GF-D8 (cell line): ENCODE measurements around the gene PDE8B.
"Not testable (repeated sequence)": the region's sequence is repeated elsewhere in the genome, so short reads cannot be mapped to it uniquely, and the experiment has no call there.

Experiments used
- DNase-seq: peaks from one replicate; lab custom pipeline; 2025; lab: John Stamatoyannopoulos, UW

The PDE8B gene

GRCh38 chr5:77359231-77359630 lies 148.8 kb downstream of the PDE8B start:
- no peak for DNase-seq

- no peak for DNase-seq
These were observed 149.9 kb downstream of the PDE8B start for GRCh38 chr5:77360381-77360780.

GRCh38 chr5:77360973-77361372 lies 150.5 kb downstream of the PDE8B start:
- no peak for DNase-seq

DNA sequence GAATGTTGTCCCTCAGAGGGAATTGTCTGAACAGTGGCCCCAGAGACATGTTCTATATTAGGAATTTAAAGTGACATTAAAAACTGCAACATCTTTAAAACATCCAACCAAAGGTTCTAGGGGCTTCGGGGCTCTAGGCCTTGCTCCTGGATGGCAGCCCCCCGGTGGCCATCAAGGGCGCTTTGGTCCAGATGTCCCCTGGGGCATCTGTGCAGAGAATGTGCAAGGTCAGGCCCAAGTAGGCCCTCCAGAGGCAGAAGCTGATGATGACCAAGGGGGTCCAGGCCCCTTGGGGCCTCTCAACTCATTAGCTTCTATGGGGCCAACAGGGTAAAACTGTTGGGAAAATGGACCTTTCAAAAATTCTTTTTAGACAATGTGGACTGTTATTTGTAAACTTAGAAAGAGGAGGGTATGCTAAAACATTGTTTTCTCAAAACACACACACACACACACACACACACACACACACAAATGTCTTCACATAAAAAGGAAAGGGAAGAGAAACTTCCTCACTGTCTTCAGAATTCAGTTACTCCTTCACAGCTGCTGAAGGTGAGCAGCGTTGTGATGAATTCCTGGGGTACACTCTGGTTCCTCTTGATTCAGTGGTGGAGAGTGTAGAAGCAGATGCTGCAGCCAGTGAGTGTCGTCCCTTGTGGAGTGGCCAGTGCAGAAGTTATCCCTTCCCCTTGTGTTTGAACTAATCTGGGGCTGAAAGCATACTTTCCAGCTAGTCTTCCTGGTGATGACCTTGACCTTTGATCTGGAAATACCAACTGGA lies 156.4 kb downstream of the PDE8B start:
- no peak for DNase-seq

GRCh38 chr5:77367741-77368140 lies 157.3 kb downstream of the PDE8B start:
- DNase-seq, result no peak

DNA sequence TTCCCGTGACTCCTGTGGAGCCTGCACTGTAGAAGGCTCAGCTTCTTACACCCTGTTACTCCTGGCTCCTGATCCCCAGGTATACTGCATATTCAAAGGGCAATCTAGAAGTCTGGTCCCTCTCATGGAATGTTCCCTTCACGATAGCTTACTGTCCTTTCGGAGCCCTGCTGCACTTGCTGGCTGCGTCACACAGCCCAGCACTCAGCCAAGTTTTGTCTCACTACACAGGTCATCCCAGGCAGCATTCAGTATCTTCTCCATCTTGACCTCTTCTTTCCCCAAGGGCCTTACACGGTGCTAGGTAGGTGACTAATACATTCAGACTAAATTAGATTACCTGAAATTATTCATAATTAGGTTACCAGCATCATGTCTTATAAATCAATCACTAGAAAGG lies 157.9 kb downstream of the PDE8B start:
- DNase-seq, result no peak

DNA sequence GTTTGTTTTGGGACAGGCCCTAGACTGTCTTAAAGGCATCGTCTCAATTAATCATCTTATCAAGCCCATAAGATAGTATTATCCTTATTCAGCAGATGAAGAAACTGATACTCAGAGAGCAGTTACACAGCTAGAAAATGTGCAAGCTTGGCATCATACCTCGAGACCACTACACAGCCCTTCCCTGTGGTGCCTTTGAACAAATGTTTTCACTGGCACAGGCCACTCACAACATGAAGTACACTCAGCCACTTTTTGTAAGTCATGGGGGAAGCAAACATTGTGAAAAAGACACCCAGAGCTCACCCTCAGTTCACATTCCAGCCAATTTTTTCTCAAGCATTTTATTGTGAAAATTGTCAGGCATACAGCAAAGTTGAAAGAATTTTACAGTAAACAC lies 159.1 kb downstream of the PDE8B start:
- no peak for DNase-seq

DNA sequence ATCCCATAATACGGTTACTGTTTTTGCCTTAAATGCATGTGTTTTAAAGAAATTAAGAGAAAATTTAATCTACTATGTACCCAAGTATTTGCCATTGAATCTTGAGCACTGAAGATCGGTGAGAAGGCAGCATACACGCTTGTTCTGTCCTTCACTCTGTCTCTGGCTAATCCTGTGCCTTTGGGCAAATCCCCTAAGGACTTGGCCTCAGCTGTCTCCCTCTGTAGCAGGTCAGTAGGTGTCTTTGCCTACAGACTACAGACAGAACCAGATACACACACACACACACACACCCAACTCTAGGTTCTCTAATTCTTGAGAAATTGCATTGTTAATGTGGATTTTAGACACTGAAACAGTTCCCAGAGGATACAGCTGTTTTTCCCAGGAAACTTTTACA lies 164.2 kb downstream of the PDE8B start:
- DNase-seq, result no peak

GRCh38 chr5:77376609-77377300 lies 166.3 kb downstream of the PDE8B start:
- DNase-seq, result no peak

GRCh38 chr5:77379558-77380061 lies 169.1 kb downstream of the PDE8B start:
- no peak for DNase-seq

DNA sequence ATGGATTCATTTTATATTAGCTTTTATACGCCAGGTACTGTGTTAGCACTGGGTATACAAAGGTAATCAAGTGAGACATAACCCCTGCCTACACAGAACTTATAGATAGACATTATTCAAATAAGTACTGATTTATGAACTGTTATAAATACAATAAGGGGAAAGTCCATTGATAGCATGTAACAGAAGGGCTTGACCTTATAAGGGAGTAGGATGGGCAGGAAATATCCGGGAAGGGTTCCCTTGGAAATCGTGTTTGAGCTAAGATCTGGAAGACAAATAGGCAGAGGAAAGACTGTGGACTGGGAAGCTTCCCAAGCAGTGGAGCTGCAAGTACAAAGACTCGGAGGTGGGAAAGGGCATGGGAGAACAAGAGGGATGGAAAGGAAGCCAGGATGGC lies 170.2 kb downstream of the PDE8B start:
- no peak for DNase-seq

- not testable (repeated sequence) for DNase-seq
These were observed 172.9 kb downstream of the PDE8B start for GRCh38 chr5:77383336-77383735.

- not testable (repeated sequence) for DNase-seq
These were observed 175.9 kb downstream of the PDE8B start for GRCh38 chr5:77386340-77386739.

DNA sequence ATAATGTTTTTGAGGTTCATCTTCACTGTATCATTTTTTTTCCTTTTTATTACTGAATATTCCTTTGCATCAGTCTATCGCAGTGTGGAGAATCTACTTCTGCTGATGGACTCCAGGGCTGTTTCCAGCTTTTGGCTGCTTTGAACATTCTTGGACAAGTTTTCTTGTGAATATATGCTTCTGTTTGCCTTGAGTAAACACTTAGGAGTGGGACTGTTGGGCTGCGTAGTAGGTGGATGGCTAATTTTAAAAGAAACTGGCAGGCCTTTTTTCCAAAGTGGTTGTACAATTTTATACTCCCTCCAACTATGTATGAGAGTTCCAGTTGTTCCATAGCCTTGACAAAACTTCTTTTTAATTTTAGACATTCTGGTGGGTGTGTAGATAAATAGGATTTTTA lies 179.3 kb downstream of the PDE8B start:
- DNase-seq, result no peak

DNA sequence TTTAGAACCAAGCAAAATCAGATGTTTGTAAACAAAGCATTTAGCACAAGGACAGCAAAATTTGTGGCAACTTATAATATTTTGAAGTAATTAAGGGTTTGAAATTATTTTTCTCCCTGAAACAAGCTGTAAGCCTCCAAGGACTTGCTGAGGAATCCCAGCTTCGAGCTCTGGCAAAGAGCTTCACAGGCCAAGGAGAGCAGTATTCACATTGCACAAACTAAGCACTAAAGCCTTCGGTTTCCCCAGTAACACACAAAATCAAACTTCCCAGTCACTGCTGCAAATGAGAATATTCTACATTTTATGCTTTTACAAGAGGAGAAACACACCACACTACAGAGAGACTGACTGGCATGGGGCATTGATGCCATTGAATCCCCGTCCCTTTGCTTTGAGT lies 179.7 kb downstream of the PDE8B start:
- no peak for DNase-seq

GRCh38 chr5:77390795-77391194 lies 180.3 kb downstream of the PDE8B start:
- no peak for DNase-seq

- no peak for DNase-seq
These were observed 180.8 kb downstream of the PDE8B start for GRCh38 chr5:77391240-77391765.

DNA sequence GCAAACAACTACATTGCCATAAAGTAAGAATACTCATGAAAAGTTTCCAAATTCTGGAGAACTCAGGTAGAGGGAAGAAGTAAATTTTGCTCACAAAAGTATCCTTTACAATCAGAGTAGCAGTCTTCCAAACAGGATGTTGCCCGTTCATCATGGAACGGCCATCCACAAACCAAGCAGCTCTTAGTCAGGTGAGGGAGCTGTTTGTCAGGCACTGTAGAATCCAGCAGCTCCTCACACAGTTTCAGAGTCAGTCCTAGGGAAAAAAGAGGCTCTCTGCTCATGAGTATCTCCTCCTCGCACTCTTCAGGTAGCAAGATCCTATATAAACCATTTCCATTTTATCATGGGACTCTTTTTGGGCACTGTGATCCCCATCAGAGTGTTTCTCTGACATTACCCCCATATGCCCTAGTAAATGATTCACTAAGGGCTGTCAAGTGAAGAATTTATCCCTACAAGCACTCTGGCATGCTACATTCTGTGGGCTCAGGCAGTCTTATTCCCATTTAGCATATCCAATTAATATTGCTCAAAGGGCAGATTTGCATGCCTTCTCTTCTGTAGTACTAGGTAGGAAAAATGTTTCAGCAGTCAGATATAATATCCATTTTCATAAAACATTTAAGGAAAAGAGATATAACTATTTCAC lies 183.7 kb downstream of the PDE8B start:
- DNase-seq, result no peak

DNA sequence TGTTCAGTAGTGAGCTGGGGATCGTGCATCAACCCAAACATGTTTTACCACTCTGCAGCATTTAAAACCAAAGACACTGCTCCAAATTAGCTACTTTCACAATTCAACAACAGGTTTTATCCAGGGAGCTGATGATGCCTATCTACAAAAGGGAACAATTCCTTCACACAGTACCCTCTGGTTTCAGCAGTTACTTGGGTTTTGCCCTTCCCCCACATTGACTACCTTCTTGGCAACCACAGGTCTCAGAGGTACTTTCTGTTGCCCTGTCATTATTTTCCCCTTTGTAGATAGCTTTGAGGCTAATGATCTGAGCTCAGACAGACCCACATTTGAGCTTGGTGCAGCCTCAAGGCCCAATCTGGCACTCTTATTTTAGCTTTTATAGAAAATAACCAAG lies 185.5 kb downstream of the PDE8B start:
- no peak for DNase-seq

- DNase-seq, result no peak
These were observed 187.3 kb downstream of the PDE8B start for GRCh38 chr5:77397686-77398292.

GRCh38 chr5:77398458-77398857 lies 188.0 kb downstream of the PDE8B start:
- DNase-seq, result no peak

GRCh38 chr5:77398896-77399295 lies 188.4 kb downstream of the PDE8B start:
- no peak for DNase-seq
